ENCODE results near the gene KRTAP12-3. TPM values are rescaled to one million over a fixed set of nuclear protein-coding genes. Genes with fewer than 3 reads are reported as not detected.

The KRTAP12-3 gene
- polyA plus RNA-seq, 3 donors, result not detected

GRCh38 chr21:44615466-44615865, 42.3 kb upstream of the KRTAP12-3 start:
- Histone ChIP-seq H3K9ac (ENCODE audit: insufficient read depth, low read length, poor library complexity, severe bottlenecking) (no peak overlapping the region), H3K27me3 (ENCODE audit: control insufficient read depth in 2 of 2, insufficient read depth in 2 of 2, low read length in 2 of 2) (no peaks in the 10 kb centered on the region), H4K20me1 (ENCODE audit: insufficient read depth, low read length) (no peaks in the 10 kb centered on the region), H2AFZ (ENCODE audit: insufficient read depth, low read depth, low read length, poor library complexity, severe bottlenecking) (no peak overlapping the region), H3K9me3 (replicated peaks in 1 of 2; ENCODE audit: control insufficient read depth in 1 of 2, insufficient read depth in 1 of 2, low read length in 2 of 2) (peaks cover 22 to 25% of the 10 kb centered on the region in 2 donors), H3K27ac (ENCODE audit: low read depth in 1 of 2, low read length in 2 of 2) (no peak overlapping the region), H3K4me1 (ENCODE audit: control insufficient read depth in 1 of 2, insufficient read depth in 2 of 2, low read length in 2 of 2) (no peaks in the 10 kb centered on the region), H3K79me2 (ENCODE audit: insufficient read depth, low read length) (no peaks in the 10 kb centered on the region), H3K36me3 (replicated peaks in 1 of 2; ENCODE audit: control insufficient read depth in 1 of 2, insufficient read depth in 2 of 2, low read length in 2 of 2) (no peaks in the 10 kb centered on the region), H3K4me2 (replicated peaks; ENCODE audit: extremely low read depth, low read length, poor library complexity, severe bottlenecking) (no peak overlapping the region), H3K4me3 (replicated peaks in 1 of 3; ENCODE audit: low read depth in 2 of 3, low read length in 3 of 3) (no peak overlapping the region)
- H3K4me3 Mint-ChIP-seq, result no peak overlapping the region
- peaks cover 3 to 11% (median 4%) of the 10 kb centered on the region in 3 donors for H3K27me3 Mint-ChIP-seq (ENCODE audit: low read depth in 3 of 3)
- DNase-seq, result no peak
- no peak overlapping the region for H3K27ac Mint-ChIP-seq
- H3K36me3 Mint-ChIP-seq, result no peaks in the 10 kb centered on the region
- H3K9me3 Mint-ChIP-seq, result peaks cover 25 to 40% (median 29%) of the 10 kb centered on the region in 7 donors
- peaks cover 10% of the 10 kb centered on the region for H3K4me1 Mint-ChIP-seq
- 96% methylated on average over 3 of the region's 8 CpGs for WGBS (ENCODE audit: insufficient coverage)
- TF ChIP-seq CTCF (IDR thresholded peaks at IDR 0.05), result no peak
- intact Hi-C loops (cut with micrococcal nuclease), result no loop called here

GRCh38 chr21:44615911-44616590, 41.7 kb upstream of the KRTAP12-3 start:
- Histone ChIP-seq H3K4me2 (replicated peaks; ENCODE audit: extremely low read depth, low read length, poor library complexity, severe bottlenecking) (no peak overlapping the region), H2AFZ (ENCODE audit: insufficient read depth, low read depth, low read length, poor library complexity, severe bottlenecking) (no peak overlapping the region), H3K4me1 (ENCODE audit: control insufficient read depth in 1 of 2, insufficient read depth in 2 of 2, low read length in 2 of 2) (no peaks in the 10 kb centered on the region), H3K27me3 (ENCODE audit: control insufficient read depth in 2 of 2, insufficient read depth in 2 of 2, low read length in 2 of 2) (no peaks in the 10 kb centered on the region), H3K36me3 (replicated peaks in 1 of 2; ENCODE audit: control insufficient read depth in 1 of 2, insufficient read depth in 2 of 2, low read length in 2 of 2) (no peaks in the 10 kb centered on the region), H3K9me3 (replicated peaks in 1 of 2; ENCODE audit: control insufficient read depth in 1 of 2, insufficient read depth in 1 of 2, low read length in 2 of 2) (peaks cover 16 to 21% of the 10 kb centered on the region in 2 donors), H3K27ac (ENCODE audit: low read depth in 1 of 2, low read length in 2 of 2) (no peak overlapping the region), H3K9ac (ENCODE audit: insufficient read depth, low read length, poor library complexity, severe bottlenecking) (no peak overlapping the region), H4K20me1 (ENCODE audit: insufficient read depth, low read length) (no peaks in the 10 kb centered on the region), H3K4me3 (replicated peaks in 1 of 3; ENCODE audit: low read depth in 2 of 3, low read length in 3 of 3) (no peak overlapping the region), H3K79me2 (ENCODE audit: insufficient read depth, low read length) (no peaks in the 10 kb centered on the region)
- H3K9me3 Mint-ChIP-seq, result peaks cover 22 to 34% (median 26%) of the 10 kb centered on the region in 7 donors
- H3K4me1 Mint-ChIP-seq, result peaks cover 10% of the 10 kb centered on the region
- WGBS (ENCODE audit: insufficient coverage), result 90% methylated on average over 16 of the region's 17 CpGs
- no peak for TF ChIP-seq CTCF (IDR thresholded peaks at IDR 0.05)
- DNase-seq, result no peak
- no peak overlapping the region for H3K4me3 Mint-ChIP-seq
- H3K36me3 Mint-ChIP-seq, result no peaks in the 10 kb centered on the region
- H3K27me3 Mint-ChIP-seq (ENCODE audit: low read depth in 3 of 3), result peaks cover 3 to 12% (median 4%) of the 10 kb centered on the region in 3 donors
- H3K27ac Mint-ChIP-seq, result no peak overlapping the region
- intact Hi-C loops (cut with micrococcal nuclease), result no loop called here
